Measurements from ENCODE around the gene GRIN2A. TPM values are rescaled to one million over a fixed set of nuclear protein-coding genes. Genes with fewer than 3 reads are reported as not detected.

GRIN2A gene
- total and polyA plus RNA-seq, 2 of the 13 experiments (the other 11 are each of a cell fraction or from before 2014, with no cell fraction given): not detected

GRCh38 chr16:10070591-10070990 is 111.6 kb downstream of the GRIN2A start:
- Histone ChIP-seq H3K36me3 (replicated peaks in 1 of 2; ENCODE audit: control insufficient read depth in 1 of 2, insufficient read depth in 2 of 2, low read length in 2 of 2) (no peaks in the 10 kb centered on the region), H3K4me1 (ENCODE audit: insufficient read depth, low read length) (no peaks in the 10 kb centered on the region), H3K79me2 (ENCODE audit: insufficient read depth, low read length) (no peaks in the 10 kb centered on the region), H3K27me3 (ENCODE audit: control insufficient read depth in 1 of 2, insufficient read depth in 2 of 2, low read length in 2 of 2) (peaks cover 0 to 18% of the 10 kb centered on the region in 2 experiments; a peak in 2 of 5 replicates), H3K27ac (ENCODE audit: extremely low read length, insufficient read depth, low read length) (no peak overlapping the region), H3K9ac (ENCODE audit: insufficient read depth, low read depth, low read length) (no peak overlapping the region), H3K4me3 (replicated peaks in 1 of 3; ENCODE audit: insufficient read depth in 1 of 3, low read depth in 2 of 3, low read length in 3 of 3) (no peak overlapping the region), H3K4me2 (ENCODE audit: low read depth, low read length) (no peak overlapping the region), H2AFZ (ENCODE audit: low read length) (no peak overlapping the region), H4K20me1 (ENCODE audit: insufficient read depth, low read length) (no peaks in the 10 kb centered on the region), H3K9me3 (ENCODE audit: low read length) (no peaks in the 10 kb centered on the region)
- in situ Hi-C loops (cut with HindIII; ENCODE audit: extremely low pct_ligation_motif_present, low pct_unique_long_range_greater_than_20kb): loop anchor here (10.0 kb wide), 1 partner anchor 64 kb away; no protein-coding TSS in a partner anchor
- CTCF ChIA-PET (ENCODE audit: low intra/inter-chr PET ratio, low total read pairs): no interaction called here
- 3% methylated on average over 4 of the region's 4 CpGs for WGBS (ENCODE audit: low lambda C conversion rate)
- no TSS peak for BruUV-seq (replicated peaks)
- intact Hi-C loops (cut with micrococcal nuclease; ENCODE audit: unreplicated experiment): no loop called here
- ATAC-seq: no peak
- no peak for FAIRE-seq
- DNase-seq (ENCODE audit: low spot score): no peak
- TF ChIP-seq STAG1 (CRISPR knock-in tag; IDR thresholded peaks at IDR 0.05) (no peak), POLR2AphosphoS2 (IDR thresholded peaks at IDR 0.05; ENCODE audit: low read depth, low read length) (no peak), ZNF296 (CRISPR knock-in tag; conservative IDR thresholded peaks at IDR 0.05) (no peak), ZSCAN21 (CRISPR knock-in tag; IDR thresholded peaks at IDR 0.05; ENCODE audit: borderline replicate concordance) (no peak), ZFP82 (CRISPR knock-in tag; IDR thresholded peaks at IDR 0.05; ENCODE audit: borderline replicate concordance) (no peak), ZSCAN22 (CRISPR knock-in tag; IDR thresholded peaks at IDR 0.05) (no peak), ZFP41 (CRISPR knock-in tag; IDR thresholded peaks at IDR 0.05; ENCODE audit: borderline replicate concordance) (no peak), ZNF460 (CRISPR knock-in tag; IDR thresholded peaks at IDR 0.05; ENCODE audit: borderline replicate concordance) (no peak), HDAC6 (IDR thresholded peaks at IDR 0.05; ENCODE audit: low read depth, low read length) (no peak), LBX2 (CRISPR knock-in tag; IDR thresholded peaks at IDR 0.05; ENCODE audit: borderline replicate concordance) (no peak), HES4 (CRISPR knock-in tag; IDR thresholded peaks at IDR 0.05; ENCODE audit: borderline replicate concordance) (no peak), MTERF4 (CRISPR knock-in tag; IDR thresholded peaks at IDR 0.05) (no peak)
- TF ChIP-seq, protein P1, sequence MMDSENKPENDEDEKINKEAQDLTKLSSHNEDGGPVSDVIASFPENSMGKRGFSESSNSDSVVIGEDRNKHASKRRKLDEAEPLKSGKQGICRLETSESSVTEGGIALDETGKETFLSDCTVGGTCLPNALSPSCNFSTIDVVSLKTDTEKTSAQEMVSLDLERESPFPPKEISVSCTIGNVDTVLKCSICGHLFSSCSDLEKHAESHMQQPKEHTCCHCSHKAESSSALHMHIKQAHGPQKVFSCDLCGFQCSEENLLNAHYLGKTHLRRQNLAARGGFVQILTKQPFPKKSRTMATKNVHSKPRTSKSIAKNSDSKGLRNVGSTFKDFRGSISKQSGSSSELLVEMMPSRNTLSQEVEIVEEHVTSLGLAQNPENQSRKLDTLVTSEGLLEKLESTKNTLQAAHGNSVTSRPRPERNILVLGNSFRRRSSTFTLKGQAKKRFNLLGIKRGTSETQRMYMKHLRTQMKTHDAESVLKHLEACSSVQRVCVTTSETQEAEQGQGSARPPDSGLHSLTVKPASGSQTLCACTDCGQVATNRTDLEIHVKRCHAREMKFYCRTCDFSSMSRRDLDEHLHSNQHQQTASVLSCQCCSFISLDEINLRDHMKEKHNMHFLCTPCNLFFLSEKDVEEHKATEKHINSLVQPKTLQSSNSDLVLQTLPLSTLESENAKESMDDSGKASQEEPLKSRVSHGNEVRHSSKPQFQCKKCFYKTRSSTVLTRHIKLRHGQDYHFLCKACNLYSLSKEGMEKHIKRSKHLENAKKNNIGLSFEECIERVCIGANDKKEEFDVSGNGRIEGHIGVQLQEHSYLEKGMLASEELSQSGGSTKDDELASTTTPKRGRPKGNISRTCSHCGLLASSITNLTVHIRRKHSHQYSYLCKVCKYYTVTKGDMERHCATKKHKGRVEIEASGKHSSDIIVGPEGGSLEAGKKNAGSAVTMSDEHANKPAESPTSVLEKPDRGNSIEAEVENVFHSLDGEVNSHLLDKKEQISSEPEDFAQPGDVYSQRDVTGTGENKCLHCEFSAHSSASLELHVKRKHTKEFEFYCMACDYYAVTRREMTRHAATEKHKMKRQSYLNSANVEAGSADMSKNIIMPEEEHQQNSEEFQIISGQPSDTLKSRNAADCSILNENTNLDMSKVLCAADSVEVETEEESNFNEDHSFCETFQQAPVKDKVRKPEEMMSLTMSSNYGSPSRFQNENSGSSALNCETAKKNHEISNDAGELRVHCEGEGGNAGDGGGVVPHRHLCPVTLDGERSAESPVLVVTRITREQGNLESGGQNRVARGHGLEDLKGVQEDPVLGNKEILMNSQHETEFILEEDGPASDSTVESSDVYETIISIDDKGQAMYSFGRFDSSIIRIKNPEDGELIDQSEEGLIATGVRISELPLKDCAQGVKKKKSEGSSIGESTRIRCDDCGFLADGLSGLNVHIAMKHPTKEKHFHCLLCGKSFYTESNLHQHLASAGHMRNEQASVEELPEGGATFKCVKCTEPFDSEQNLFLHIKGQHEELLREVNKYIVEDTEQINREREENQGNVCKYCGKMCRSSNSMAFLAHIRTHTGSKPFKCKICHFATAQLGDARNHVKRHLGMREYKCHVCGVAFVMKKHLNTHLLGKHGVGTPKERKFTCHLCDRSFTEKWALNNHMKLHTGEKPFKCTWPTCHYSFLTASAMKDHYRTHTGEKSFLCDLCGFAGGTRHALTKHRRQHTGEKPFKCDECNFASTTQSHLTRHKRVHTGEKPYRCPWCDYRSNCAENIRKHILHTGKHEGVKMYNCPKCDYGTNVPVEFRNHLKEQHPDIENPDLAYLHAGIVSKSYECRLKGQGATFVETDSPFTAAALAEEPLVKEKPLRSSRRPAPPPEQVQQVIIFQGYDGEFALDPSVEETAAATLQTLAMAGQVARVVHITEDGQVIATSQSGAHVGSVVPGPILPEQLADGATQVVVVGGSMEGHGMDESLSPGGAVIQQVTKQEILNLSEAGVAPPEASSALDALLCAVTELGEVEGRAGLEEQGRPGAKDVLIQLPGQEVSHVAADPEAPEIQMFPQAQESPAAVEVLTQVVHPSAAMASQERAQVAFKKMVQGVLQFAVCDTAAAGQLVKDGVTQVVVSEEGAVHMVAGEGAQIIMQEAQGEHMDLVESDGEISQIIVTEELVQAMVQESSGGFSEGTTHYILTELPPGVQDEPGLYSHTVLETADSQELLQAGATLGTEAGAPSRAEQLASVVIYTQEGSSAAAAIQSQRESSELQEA (CRISPR knock-in tag; IDR thresholded peaks at IDR 0.05; ENCODE audit: not compliant biosample characterization): no peak
- POLR2A ChIA-PET: no interaction called here

All from HepG2 (cell line).